ENCODE data around the gene LMAN1L.

LMAN1L gene

DNA sequence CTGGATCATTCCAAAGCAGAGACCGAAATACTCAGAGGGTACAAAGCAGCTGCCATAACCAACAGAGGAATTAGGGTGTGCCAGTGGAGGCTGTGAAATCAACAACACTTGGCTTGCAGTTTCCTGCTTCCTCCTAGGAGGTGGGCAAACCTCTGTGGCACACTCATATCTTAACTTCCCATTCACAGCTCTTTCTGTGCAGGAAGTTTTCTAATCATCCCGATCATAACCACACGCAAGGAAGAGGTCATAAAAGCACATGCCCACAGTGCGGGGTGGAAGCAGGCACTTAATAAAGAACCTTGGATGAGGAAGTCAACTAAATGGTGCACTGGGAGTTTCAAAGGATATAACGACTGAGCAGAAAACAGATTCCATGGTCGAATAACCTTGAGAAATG lies 55.4 kb downstream of the LMAN1L start:
- CTCF ChIA-PET: interaction anchor here (1.0 to 1.1 kb wide), 2 partner anchors 18 to 82 kb away, joined by 3 read pairs; no protein-coding TSS in a partner anchor
- TF ChIP-seq, protein P1, sequence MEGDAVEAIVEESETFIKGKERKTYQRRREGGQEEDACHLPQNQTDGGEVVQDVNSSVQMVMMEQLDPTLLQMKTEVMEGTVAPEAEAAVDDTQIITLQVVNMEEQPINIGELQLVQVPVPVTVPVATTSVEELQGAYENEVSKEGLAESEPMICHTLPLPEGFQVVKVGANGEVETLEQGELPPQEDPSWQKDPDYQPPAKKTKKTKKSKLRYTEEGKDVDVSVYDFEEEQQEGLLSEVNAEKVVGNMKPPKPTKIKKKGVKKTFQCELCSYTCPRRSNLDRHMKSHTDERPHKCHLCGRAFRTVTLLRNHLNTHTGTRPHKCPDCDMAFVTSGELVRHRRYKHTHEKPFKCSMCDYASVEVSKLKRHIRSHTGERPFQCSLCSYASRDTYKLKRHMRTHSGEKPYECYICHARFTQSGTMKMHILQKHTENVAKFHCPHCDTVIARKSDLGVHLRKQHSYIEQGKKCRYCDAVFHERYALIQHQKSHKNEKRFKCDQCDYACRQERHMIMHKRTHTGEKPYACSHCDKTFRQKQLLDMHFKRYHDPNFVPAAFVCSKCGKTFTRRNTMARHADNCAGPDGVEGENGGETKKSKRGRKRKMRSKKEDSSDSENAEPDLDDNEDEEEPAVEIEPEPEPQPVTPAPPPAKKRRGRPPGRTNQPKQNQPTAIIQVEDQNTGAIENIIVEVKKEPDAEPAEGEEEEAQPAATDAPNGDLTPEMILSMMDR (IDR thresholded peaks at IDR 0.05; ENCODE audit: insufficient read depth, low read length, missing control alignments): no peak
- H3K4me3 ChIP-seq (ENCODE audit: low read depth, low read length): no peak overlapping the region
- DNase-seq (ENCODE audit: low read depth, low spot score): no peak
- POLR2A ChIA-PET: no interaction called here

DNA sequence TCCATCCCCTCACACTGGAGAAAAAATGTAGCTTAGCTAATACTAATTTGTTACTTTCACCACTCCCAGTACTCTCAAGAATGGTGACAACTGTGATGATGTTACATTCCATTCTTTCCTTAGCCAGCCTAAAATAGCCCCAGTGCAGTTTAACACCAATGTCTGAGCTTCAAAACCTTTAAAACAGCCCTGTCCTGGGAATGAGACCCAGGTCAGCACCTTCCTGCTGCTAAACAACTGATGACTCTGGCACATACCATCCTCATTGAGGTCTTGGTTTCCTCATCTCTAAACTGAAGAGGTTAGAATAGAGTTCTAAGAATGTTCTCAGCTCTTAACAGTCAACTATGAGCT lies 56.7 kb downstream of the LMAN1L start:
- ChIA-PET POLR2A (no interaction called here), CTCF (interaction anchor here (1.0 to 2.1 kb wide), 8 partner anchors 10 to 88 kb away, joined by 3 to 21 read pairs (median 4); no protein-coding TSS in a partner anchor)
- TF ChIP-seq, protein P1 (IDR thresholded peaks at IDR 0.05; ENCODE audit: insufficient read depth, low read length, missing control alignments): no peak
- no peak overlapping the region for H3K4me3 ChIP-seq (ENCODE audit: low read depth, low read length)
- DNase-seq (ENCODE audit: low read depth, low spot score): no peak

DNA sequence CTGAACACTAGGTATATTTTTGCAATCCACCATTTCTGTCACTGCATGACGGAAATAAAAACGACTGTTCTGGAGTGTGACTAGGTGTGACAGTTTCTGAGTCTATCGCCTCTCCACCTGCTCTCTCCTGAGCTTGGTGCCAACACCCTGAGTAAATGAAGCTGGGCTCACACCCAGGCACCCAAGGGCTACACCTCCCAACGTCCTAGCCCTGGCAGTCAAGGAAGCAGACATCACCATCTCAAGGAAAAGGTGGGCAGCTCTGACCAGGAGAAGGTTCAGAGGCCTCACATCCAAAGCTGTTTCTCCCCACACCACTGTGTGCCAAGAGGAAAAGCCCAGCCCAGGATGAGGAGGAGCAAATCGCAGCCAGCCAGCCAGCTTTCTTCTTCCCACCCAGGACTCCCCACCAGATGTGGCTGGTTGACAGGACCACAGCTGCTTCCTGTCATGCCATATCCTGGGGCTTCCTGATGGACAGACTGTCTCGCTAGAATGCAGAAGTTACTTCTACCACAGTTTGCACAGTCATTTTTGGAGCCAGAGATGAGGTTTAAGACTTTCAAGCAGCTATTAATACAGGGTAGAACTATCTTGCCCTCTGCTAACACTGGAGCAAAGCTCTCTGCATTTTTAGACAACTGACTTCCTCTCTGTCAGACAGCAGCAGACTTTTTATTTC lies 57.2 kb downstream of the LMAN1L start:
- no peak for DNase-seq (ENCODE audit: low read depth, low spot score)
- CTCF ChIA-PET: interaction anchor here (1.0 to 2.1 kb wide), 8 partner anchors 11 to 89 kb away, joined by 3 to 21 read pairs (median 4); no protein-coding TSS in a partner anchor

DNA sequence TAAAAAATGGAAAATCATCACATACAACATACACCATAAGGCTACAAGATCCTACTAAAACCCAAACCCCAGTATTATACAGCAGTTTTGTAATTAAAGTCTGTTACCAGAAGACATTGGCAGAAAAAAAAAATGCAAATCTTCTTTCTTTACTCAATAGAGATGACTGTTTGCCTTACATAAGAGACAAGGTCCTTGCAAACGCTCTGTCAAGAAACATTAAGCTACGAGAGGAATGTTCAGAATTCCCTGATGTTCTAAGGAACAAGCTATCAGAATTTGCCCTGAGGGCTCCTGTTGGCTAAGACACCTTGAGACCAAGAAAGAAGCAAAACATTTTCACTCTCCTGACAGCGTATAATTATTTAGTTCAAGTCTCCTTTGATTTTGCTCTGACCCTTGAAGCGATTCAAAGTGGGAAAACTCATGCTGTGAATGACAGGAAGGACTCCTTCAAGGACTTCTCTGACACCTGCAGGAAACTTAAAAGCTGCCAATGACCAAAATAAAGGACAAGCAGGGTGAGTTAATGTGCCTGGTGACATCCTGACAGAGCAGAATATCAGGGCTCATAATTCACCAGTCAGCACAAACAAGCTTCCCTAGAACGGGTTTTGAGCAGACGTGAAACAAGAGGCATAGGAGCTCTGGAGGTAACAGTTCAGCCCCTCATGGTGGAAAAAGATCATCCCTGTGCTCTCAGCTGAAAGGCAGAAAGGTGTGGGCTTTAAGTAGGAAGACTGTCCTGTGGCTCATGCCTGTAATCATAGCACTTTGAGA lies 58.0 kb downstream of the LMAN1L start:
- ChIA-PET CTCF (interaction anchor here (0.9 to 2.1 kb wide), 8 partner anchors 12 to 90 kb away, joined by 3 to 21 read pairs (median 4); no protein-coding TSS in a partner anchor), POLR2A (interaction anchor here (1.0 kb wide), 1 partner anchor 35 kb away, joined by 3 read pairs; no protein-coding TSS in a partner anchor)
- TF ChIP-seq, protein P1 (IDR thresholded peaks at IDR 0.05; ENCODE audit: insufficient read depth, low read length, missing control alignments): no peak
- DNase-seq (ENCODE audit: low read depth, low spot score): no peak
- no peak overlapping the region for H3K4me3 ChIP-seq (ENCODE audit: low read depth, low read length)

More for the DNA sequence above, 57.2 kb downstream of the LMAN1L start:
- TF ChIP-seq, protein P1 (IDR thresholded peaks at IDR 0.05; ENCODE audit: insufficient read depth, low read length, missing control alignments): no peak
- POLR2A ChIA-PET: no interaction called here
- H3K4me3 ChIP-seq (ENCODE audit: low read depth, low read length): no peak overlapping the region

DNA sequence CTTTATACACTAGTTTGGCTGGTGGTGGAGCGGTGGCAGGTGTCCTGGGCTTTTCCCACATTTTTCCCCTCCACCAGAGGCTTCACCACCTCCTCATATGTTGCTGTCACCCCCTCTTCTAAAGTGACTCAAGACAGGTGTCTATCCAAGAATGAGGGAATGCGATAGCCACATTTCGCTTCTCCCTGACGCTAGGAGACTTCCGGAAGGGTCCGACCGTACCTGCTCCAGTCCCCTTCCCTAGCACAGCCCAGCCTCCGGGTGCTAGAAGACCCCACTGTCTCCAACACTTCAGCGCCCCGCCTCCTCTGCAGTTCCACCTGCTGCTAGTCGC lies 60.0 kb downstream of the LMAN1L start:
- peak overlapping the region; percentile 93 for H3K4me3 ChIP-seq (ENCODE audit: low read depth, low read length)
- TF ChIP-seq, protein P1 (IDR thresholded peaks at IDR 0.05; ENCODE audit: insufficient read depth, low read length, missing control alignments): no peak
- ChIA-PET POLR2A (interaction anchor here (1.0 kb wide), 1 partner anchor 25 kb away, joined by 3 read pairs; no protein-coding TSS in a partner anchor), CTCF (interaction anchor here (0.7 to 3.7 kb wide), 2 partner anchors 15 to 29 kb away, joined by 4 to 21 read pairs; no protein-coding TSS in a partner anchor)
- no peak for DNase-seq (ENCODE audit: low read depth, low spot score)
